ENCODE data around the gene RASGRP4.
"Not testable (repeated sequence)": the region's sequence is repeated elsewhere in the genome, so short reads cannot be mapped to it uniquely, and the experiment has no call there.

Gene RASGRP4, protein sequence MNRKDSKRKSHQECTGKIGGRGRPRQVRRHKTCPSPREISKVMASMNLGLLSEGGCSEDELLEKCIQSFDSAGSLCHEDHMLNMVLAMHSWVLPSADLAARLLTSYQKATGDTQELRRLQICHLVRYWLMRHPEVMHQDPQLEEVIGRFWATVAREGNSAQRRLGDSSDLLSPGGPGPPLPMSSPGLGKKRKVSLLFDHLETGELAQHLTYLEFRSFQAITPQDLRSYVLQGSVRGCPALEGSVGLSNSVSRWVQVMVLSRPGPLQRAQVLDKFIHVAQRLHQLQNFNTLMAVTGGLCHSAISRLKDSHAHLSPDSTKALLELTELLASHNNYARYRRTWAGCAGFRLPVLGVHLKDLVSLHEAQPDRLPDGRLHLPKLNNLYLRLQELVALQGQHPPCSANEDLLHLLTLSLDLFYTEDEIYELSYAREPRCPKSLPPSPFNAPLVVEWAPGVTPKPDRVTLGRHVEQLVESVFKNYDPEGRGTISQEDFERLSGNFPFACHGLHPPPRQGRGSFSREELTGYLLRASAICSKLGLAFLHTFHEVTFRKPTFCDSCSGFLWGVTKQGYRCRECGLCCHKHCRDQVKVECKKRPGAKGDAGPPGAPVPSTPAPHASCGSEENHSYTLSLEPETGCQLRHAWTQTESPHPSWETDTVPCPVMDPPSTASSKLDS

DNA sequence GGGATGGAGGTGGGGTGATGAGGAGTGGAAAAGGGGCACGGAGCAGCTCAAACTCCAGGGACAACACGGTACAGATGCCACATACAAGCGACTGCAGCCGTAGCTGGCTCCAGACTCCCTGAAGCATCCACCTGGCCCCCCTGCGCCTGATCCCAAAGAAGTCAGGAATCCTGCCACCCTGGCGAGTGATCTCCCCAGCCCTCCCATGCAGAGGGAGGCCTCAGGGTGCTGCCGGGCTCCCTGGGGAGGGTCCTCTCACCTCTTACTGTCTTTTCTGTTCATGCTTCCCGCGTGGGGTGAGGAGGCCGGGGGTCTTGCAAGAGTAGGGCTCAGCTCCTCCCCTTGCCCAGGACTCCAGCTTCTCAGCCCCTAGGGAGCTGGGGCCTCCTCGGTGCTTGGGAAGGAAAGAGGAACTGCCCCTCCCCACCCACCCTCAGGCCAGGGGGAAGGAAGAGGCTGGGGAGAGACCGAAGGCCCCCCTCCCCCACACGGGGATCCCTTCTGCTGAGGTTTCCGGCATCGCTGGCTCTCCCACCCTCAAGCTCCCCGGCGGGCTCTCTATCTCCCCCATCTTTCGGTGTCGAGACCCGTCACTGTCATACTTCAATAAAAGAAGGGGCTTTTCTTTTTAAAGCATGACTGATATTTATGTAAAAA is at the start of gene RASGRP4:
RASGRP4 (minus strand) TSS at position 410 of the 657 bp plus-strand sequence; CDS start at position 282, 128 bp downstream.
- no peak for DNase-seq

DNA sequence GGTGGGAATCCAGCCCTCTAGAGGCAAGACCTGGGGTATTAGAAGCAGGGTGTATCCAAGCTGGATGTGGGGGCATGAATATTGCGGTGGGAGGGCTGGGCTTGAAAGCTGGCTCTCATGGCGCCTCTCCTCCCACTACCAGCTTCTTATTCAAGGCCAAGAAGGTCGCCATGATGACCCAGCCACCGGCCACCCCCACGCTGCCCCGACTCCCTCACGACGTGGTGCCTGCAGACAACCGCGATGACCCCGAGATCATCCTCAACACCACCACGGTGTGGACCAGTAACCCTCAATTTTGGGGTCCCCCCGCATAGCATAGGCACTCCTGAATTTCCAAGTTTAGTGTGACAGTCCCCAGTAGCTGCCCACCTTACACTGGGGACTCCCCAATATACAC is 49.2 kb upstream of the RASGRP4 start:
- no peak for DNase-seq

DNA sequence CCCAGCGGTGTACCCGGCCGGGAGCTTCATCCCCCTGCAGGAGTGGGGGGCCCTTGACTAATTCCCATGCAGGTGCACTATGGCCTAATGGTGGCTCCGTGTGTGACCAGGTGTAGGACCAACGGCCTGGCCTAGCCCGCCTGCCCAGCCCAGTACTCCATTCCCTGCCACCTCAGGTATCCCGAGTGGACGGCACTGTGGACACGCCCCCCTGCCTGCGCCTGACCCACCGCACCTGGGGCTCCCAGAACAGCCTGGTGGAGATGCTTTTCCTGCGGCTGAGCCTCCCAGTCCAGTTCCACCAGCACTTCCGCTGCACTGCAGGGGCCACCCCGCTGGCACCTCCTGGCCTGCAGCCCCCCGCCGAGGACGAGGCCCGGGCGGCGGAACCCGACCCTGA is 47.2 kb upstream of the RASGRP4 start:
- DNase-seq = no peak

DNA sequence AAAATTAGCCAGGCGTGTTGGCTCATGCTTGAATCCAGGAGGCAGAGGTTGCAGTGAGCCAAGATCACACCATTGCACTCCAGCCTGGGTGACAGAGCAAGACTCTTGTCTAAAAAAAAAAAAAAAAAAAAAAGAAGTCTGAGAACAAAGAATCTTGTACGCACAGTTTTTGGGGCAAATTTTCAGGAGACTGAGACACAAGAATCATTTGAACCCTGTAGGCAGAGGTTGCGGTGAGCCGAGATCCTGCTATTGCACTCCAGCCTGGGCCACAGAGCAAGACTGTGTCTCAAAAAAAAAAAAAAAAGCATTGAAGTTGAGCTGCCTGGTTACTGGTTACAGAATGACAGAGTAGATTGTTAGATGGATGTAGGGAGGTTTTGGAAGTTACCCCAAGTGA is 46.7 kb upstream of the RASGRP4 start:
- DNase-seq = not testable (repeated sequence)

DNA sequence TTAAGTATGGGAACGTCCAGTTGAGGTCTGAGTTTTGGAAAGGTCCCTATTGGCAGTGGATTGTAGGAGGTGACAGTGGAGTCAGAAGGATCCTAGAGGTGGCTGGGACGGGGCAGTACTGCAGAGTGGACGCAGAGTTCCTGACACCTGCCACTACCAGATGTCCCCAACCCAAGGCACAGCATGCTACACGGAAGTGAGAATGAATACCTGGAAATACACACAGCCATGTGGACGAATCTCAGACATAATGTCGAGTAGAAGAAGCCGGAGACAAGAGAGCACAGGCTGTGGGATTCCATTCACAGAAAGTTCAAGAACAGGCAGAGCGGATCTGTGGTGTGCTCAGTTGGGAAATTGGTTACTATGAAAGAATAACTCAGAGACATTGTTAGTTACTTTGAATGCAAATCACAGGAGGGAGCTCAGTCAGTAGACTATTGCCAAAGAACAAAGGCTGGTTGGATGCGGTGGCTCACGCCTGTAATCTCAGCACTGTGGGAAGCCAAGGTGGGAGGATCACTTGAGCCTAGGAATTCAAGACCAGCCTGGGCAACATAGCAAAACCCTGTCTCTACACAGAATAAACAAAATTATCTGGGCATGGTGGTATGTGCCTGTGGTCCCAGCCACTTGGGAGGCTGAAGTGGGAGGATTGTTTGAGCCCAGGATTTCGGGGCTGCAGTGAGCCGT is 44.9 kb upstream of the RASGRP4 start:
- no peak for DNase-seq

DNA sequence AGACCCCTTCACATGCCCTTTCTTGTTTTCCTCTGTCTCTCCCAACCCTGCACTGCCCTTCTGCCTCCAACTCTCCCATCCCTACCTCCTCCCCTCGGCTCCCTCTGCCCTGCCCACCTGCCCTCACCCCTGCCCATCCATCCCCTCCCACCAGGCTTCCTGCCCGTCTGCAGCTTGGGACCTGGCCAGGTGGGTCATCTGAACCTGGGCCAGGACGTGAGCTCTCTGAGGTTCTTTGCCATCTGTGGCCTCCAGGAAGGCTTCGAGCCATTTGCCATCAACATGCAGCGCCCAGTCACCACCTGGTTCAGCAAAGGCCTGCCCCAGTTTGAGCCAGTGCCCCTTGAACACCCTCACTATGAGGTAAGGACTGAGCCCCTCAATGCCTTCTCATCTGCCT is 43.1 kb upstream of the RASGRP4 start:
- no peak for DNase-seq

DNA sequence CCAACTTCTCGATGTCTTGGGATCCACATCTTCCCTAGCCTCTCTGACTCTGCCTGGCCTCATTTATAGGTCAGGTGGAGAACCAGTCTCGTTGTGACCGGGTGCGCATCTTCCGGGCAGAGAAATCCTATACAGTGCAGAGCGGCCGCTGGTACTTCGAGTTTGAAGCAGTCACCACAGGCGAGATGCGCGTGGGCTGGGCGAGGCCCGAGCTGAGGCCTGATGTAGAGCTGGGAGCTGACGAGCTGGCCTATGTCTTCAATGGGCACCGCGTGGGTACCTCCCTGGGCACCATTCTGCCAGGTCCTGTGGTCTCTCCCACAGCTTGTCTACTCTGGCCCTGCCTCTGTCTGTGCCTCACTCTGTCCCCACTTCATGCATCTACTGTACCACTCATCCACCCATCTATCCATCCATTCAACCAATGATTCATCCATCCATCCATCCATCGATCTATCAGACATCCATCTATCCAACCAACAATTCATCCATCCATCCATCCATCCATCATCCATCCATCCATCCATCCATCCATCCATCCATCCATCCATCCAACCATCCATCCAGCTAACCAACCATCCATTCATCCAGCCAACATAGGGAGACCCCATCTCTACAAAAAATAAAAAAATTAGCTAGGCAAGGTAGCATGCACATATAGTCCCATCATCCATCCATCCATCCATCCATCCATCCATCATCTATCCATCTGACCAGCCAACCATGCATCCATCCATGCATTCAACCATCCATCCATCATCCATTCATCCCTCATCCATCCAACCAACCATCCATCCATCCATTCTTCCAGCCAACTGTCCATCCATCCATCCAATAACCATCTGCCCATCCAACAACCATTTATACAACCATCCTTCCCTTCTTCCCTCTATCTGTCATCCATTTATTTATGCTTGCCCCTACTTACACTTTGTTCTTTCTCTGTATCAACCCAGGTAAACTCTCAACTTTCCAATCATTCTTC is 41.8 kb upstream of the RASGRP4 start:
- no peak for DNase-seq

DNA sequence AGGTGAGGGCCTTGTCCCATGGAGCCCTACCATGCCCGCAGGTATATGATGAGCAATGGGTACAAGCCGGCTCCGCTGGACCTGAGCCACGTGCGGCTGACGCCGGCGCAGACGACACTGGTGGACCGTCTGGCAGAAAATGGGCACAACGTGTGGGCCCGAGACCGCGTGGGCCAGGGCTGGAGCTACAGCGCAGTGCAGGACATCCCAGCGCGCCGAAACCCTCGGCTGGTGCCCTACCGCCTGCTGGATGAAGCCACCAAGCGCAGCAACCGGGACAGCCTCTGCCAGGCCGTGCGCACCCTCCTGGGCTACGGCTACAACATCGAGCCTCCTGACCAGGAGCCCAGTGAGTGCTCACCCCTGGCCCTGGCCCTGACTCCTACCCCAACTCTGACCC is 40.0 kb upstream of the RASGRP4 start:
- DNase-seq = no peak

DNA sequence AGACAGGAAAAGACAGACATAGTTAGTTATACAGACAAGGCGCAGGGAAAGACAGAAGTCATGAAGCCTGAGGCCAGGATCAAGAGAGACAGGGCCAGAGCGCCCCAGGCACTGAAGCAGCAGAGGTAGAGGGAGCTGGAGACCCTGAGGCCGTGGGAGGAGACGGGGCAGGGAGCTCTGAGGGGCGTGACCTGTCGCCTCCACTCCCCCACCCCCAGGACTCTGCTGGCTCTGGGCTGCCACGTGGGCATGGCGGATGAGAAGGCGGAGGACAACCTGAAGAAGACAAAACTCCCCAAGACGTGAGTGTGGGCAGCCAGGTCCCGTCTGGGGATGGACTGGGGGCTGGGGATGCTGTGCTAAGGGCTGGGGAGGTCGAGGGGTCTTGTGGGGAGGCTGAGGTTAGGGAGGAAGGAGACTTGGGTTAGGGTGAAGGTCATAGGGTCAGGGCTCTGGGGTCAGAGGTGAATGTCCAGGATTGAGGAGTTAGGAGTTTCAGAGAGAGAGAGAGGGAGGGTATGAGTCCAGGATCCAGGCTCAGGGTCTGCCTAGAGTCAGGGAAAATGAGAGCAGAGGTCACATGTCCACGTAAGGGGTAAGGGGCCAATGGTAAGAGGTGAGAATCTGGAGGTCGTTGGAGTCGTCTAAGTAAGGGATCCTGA is 38.5 kb upstream of the RASGRP4 start:
- DNase-seq = no peak

DNA sequence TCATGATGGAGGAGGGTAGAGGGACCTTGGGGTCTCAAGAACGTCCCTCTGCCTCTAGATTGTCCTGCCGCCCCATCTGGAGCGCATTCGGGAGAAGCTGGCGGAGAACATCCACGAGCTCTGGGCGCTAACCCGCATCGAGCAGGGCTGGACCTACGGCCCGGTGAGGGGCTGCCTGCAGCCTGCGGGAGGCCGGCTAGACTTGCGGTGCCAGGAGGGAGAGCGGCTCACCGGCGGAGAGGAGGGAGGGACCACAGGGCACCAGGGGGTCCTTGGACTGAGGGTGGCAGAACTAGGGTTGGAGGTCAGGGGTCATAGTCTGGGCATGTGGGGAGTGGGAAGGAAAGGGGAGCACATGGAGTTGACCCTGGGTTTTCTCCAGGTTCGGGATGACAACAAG is 37.3 kb upstream of the RASGRP4 start:
- no peak for DNase-seq

DNA sequence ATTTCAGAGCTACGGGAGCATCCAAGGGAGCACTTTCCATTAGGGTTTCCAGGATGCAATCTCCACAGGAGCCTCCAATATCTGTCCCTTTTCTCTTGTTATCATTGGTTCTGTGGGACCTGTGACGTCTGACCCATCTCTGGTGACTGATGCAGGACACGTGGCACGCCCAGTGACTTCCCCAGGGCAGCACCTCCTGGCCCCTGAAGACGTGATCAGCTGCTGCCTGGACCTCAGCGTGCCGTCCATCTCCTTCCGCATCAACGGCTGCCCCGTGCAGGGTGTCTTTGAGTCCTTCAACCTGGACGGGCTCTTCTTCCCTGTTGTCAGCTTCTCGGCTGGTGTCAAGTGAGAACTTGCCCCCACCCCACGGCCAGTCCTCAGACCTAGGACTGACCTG is 33.0 kb upstream of the RASGRP4 start:
- no peak for DNase-seq

DNA sequence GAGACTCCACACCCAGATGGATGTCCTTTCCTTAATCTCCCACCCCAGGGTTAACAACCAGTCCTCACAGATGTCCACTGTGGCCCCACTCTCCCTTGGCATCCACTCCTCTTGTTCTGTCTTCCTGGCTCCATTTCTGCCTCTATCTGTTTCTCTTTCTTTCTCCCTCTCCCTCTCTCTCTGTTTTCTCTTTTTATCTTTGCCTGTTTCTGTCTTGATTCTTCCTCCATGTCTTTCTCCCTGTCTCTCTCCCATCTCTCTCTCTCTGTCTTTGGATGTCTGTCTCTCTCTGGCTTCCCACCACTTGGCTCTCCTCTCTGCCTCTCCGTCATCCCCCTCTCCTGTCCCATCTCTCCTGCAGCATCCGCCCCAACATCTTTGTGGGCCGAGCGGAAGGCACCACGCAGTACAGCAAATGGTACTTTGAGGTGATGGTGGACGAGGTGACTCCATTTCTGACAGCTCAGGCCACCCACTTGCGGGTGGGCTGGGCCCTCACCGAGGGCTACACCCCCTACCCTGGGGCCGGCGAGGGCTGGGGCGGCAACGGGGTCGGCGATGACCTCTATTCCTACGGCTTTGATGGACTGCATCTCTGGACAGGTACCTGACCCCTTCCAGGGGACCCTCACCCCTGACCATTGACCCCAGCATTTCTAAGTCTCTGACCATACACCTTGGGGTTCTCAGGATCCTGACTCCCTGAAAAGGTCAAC is 31.8 kb upstream of the RASGRP4 start:
- no peak for DNase-seq

DNA sequence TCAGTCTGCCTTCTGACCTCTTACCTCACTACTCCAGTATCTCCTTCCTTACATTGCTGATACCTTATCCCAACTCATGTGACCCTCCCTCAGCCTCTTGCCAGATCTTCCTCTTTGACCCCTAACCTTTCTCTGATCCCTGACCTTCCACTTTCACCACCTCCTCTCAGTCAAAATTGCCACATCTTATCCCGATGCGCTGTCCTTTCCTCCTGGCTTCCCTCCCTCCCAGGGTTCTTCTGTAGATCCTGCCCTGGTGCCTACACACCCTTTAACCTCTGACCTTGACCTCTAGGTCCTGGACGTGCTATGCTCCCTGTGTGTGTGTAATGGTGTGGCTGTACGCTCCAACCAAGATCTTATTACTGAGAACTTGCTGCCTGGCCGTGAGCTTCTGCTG is 31.2 kb upstream of the RASGRP4 start:
- DNase-seq = no peak

DNA sequence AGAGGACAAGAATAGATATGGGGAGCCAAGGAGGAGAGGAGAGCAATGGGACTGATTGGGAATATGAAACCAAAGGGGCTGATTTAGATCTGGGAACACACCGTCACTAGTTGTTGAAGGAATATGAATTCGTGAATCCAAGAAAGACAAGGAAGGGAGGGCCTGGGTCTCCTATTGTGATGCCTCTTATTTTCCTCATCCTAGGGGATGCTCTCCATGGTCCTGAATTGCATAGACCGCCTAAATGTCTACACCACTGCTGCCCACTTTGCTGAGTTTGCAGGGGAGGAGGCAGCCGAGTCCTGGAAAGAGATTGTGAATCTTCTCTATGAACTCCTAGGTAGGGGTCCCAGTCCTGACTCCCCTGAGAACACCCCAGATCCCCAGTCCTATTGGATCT is 29.0 kb upstream of the RASGRP4 start:
- no peak for DNase-seq

DNA sequence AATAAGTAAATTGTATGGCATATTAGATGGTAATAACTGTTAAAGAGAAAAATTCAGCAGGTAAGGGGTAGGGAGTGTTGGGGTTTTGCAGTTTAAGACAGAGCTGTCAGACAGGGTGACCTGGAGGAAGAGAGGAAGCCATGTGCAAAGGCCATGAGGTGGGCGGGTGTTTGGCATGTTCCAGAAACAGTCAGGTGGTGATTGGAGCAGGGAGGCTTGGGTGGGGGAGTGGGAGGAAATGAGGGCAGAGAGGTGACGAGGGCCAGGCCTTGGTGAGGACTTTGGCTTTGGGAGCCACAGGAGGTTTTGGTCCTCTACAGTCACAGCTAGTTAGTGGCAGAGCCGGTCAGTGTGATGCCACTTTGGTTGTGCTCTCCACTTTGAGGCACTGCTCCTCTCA is 27.6 kb upstream of the RASGRP4 start:
- DNase-seq = no peak

DNA sequence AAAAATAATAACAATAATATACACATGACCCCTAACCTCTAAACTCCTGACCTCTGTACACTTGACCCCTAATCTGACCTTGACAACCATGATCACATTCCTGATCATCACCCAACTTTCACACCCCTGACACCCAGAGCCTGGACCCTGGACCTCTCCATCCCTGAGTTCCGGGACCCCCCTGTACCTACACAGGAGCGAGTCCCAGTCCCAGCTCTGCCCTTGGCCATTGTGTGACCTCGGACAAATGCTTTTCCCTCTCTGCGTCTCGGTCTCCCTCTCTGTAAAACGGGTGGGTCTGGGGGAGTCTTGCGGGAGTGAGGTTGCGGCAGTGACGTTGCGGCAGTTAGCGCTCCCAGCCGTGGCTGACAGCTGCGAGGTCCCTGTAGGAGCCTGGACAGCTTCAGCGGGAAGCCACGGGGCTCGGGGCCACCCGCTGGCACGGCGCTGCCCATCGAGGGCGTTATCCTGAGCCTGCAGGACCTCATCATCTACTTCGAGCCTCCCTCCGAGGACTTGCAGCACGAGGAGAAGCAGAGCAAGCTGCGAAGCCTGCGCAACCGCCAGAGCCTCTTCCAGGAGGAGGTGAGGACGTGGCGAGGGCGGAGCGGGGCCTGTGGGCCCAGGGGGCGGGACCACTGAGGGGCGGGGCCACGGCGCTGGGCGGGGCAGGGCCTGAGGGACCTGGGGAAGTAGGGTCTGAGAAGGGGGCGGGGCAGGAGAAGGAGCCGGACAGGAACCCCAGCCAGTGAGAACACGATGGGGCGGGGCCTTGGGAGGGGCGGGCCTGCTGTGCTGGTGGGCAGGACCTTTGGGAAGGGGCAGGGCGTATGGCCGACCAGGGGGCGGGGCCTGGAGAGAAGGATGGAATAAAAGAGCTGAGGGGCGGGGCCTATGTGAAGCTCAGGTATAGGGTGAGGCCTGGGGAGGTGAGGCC is 26.7 kb upstream of the RASGRP4 start:
- DNase-seq = no peak

DNA sequence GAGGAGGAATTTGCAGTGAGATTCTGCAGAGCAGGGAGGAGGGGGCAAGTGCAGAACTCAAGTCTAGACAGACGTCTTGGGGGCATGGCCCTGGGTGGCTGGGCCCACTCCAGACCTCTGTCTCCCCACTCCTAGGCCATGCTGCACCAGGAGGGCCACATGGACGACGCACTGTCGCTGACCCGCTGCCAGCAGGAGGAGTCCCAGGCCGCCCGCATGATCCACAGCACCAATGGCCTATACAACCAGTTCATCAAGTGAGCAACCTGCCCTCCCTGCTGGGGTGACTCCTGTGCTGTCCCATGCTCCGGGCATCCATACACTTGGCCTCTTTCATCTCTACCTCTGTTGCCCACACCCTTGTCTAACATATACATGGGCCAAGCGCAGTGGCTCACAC is 25.6 kb upstream of the RASGRP4 start:
- DNase-seq = no peak

DNA sequence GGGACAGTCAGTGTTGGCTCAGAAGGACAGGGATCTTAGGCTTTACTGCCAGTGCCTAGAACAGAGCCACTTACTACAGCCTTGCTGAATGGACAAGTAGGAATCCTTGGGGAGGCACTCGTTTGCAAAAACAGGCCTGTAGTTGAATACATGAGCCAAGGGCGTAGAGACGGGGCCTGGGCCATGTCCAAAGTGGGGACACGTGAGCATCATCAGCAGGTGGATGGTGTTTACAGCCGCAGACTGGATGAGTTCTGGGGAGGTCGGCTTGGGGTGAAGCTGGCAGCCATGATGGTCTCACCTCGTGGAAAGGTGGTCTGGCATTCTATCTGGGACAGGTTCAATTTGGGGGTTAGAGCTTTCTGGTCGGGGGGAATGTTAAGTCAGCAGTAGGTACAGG is 25.0 kb upstream of the RASGRP4 start:
- no peak for DNase-seq

DNA sequence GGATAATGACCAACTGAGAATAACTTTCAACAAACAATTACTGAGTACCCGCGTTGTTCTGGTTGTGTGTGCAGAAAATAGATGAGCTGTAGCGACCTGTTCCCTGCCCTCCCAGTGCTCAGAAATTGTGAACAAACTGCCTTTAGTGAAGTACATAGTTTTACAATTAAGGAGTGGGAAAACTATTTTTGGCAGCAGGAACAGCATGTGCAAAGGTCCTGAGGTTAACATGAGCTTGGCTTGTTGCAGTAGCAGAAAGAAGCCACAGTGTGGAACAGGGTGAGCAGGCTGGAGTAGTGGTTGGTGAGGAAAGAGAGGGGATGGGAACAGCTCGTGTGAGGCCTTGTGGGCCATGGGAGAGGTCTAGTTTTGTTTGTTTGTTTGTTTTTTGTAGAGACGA is 23.5 kb upstream of the RASGRP4 start:
- DNase-seq = no peak

DNA sequence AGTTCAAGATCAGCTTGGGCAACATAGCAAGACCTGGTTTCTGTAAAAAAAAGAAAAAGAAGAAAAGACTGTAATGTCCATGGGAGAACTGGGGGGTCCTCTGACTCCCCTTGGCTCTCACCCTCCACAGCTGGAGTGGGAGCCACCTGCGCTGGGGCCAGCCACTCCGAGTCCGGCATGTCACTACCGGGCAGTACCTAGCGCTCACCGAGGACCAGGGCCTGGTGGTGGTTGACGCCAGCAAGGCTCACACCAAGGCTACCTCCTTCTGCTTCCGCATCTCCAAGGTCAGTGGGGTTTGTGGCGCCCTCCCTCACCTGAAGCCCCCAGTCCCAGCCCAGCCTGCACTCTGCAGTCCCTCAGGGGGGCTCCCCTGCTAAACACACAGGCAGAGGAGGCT is 22.2 kb upstream of the RASGRP4 start:
- DNase-seq = no peak

Data from NK-92 treated with Interleukin-12 subunit alpha and Interleukin-12 subunit beta, amount 100 ng/mL, for 24 hours (cell line).